SK-N-SH treated with all-trans-retinoic acid at 6 μM for 48 hours (cell line): ENCODE results near the gene STPG2.

Source experiments
- ARNTL ChIP-seq: fragments of 450-650 bp; formaldehyde crosslinking; IDR thresholded peaks from 2 replicates; pipeline ENCODE4 v1.5.0; 2020; ENCODE audit warnings: low read depth, mild to moderate bottlenecking, moderate library complexity, borderline replicate concordance
- CSDC2 ChIP-seq: fragments of 250-450 bp; sonication (Bioruptor Pico); IDR thresholded peaks from 2 replicates; pipeline ENCODE4 v1.5.0; 2020; ENCODE audit warnings: mild to moderate bottlenecking, moderate library complexity
- ISL1 ChIP-seq: fragments of 250-450 bp; sonication (Bioruptor Pico); IDR thresholded peaks from 2 replicates; pipeline ENCODE4 v2.1.2; 2022; ENCODE audit warnings: mild to moderate bottlenecking, moderate library complexity
- PATZ1 ChIP-seq: fragments of 250-450 bp; sonication (Bioruptor Pico); IDR thresholded peaks from 2 replicates; pipeline ENCODE4 v1.8.0; 2020; ENCODE audit warnings: mild to moderate bottlenecking, moderate library complexity, borderline replicate concordance
- POU6F1 ChIP-seq: fragments of 250-450 bp; sonication (Bioruptor Pico); IDR thresholded peaks from 2 replicates; pipeline ENCODE4 v1.8.0; 2021; ENCODE audit warnings: low read depth, mild to moderate bottlenecking, moderate library complexity, borderline replicate concordance
- PPARA ChIP-seq: fragments of 250-450 bp; sonication (Bioruptor Pico); IDR thresholded peaks from 2 replicates; pipeline ENCODE4 v1.5.0; 2020; ENCODE audit warnings: mild to moderate bottlenecking, borderline replicate concordance
- RARB ChIP-seq: fragments of 250-450 bp; sonication (Bioruptor Pico); IDR thresholded peaks from 2 replicates; pipeline ENCODE4 v1.8.0; 2021; ENCODE audit warnings: mild to moderate bottlenecking, moderate library complexity
- ZC3H10 ChIP-seq: fragments of 250-450 bp; sonication (Bioruptor Pico); IDR thresholded peaks from 2 replicates; pipeline ENCODE4 v1.5.1; 2021; ENCODE audit warnings: mild to moderate bottlenecking, moderate library complexity
- ZFP3 ChIP-seq: fragments of 250-450 bp; sonication (Bioruptor Pico); IDR thresholded peaks from 2 replicates; pipeline ENCODE4 v1.5.0; 2020; ENCODE audit warnings: mild to moderate bottlenecking, moderate library complexity
- ZFP30 ChIP-seq: fragments of 450-650 bp; formaldehyde crosslinking; IDR thresholded peaks from 2 replicates; pipeline ENCODE4 v1.5.0; 2022; ENCODE audit warnings: mild to moderate bottlenecking, moderate library complexity
- ZNF8 ChIP-seq: fragments of 450-650 bp; formaldehyde crosslinking; IDR thresholded peaks from 2 replicates; pipeline ENCODE4 v1.5.0; 2020; ENCODE audit warnings: mild to moderate bottlenecking, moderate library complexity

- no peak for TF ChIP-seq PPARA (CRISPR knock-in tag)
- no peak for TF ChIP-seq POU6F1 (CRISPR knock-in tag)
- no peak for TF ChIP-seq ZFP30 (CRISPR knock-in tag)
- TF ChIP-seq ZC3H10 (CRISPR knock-in tag), result no peak
- no peak for TF ChIP-seq CSDC2
- TF ChIP-seq PATZ1, result no peak
- no peak for TF ChIP-seq ISL1 (CRISPR knock-in tag)
- TF ChIP-seq ARNTL (CRISPR knock-in tag), result no peak
- TF ChIP-seq RARB (CRISPR knock-in tag), result no peak
- no peak for TF ChIP-seq ZNF8 (CRISPR knock-in tag)
- TF ChIP-seq ZFP3, result no peak
These were observed 164.3 kb downstream of the STPG2 start for GRCh38 chr4:97978791-97979488.
